Stomach (tissue), 9 donors: Measurements from ENCODE around the gene CUX1. TPM values are rescaled to one million over a fixed set of nuclear protein-coding genes. Genes with fewer than 3 reads are reported as not detected.

Source experiments
- DNase-seq, 2 donors: peaks; one replicate each; pipeline versions ENCODE4 v3.0.0 to v3.0.0-alpha.2; 2013 to 2019
- H3K27ac ChIP-seq, 5 donors: fragments of 200-600 bp in 4 of 5; sonication (generic) in 4 of 5; one replicate each; pipeline ENCODE4 v1.5.1; 2013 to 2019; ENCODE audit warnings: mild to moderate bottlenecking in 1 of 5, moderate library complexity in 1 of 5
- H3K27me3 ChIP-seq, 3 donors: fragments of 200-600 bp; sonication (generic); one replicate each; pipeline ENCODE4 v1.5.1; 2017 to 2019; ENCODE audit warnings: mixed run types in 1 of 3
- H3K36me3 ChIP-seq, 4 donors: fragments of 200-600 bp; sonication (generic); 1 replicate in 3 of 4; 2 replicates in 1 of 4; pipeline ENCODE4 v1.5.1; 2016 to 2019
- H3K4me1 ChIP-seq, 4 donors: fragments of 200-600 bp; sonication (generic); one replicate each; pipeline ENCODE4 v1.5.1; 2016 to 2019
- H3K4me3 ChIP-seq, 4 donors: fragments of 200-600 bp; sonication (generic) in 3 of 4; one replicate each; pipeline ENCODE4 v1.5.1; 2016 to 2019; ENCODE audit warnings: mild to moderate bottlenecking in 1 of 4
- H3K9me3 ChIP-seq, 4 donors: fragments of 200-600 bp; sonication (generic); one replicate each; pipeline ENCODE4 v1.5.1; 2016 to 2019
- CTCF ChIP-seq, 7 experiments: fragments of 450-650 bp in 4 of 7; fragments of 200-600 bp in 3 of 7; sonication (generic) in 3 of 7; IDR thresholded peaks; one replicate each; pipeline ENCODE4 v1.5.1; 2016 to 2019; ENCODE audit warnings: antibody characterized with exemption in 7 of 7, control low read depth in 2 of 7, mild to moderate bottlenecking in 1 of 7
- EP300 ChIP-seq: sonication (generic); formaldehyde crosslinking; IDR thresholded peaks from one replicate; pipeline ENCODE4 v1.6.1; 2017; ENCODE audit warnings: antibody characterized with exemption
- POLR2A ChIP-seq, 4 donors: fragments of 450-650 bp; IDR thresholded peaks; one replicate each; pipeline ENCODE4 v1.6.1; 2016; ENCODE audit warnings: antibody characterized with exemption in 4 of 4, control low read depth in 2 of 4, mild to moderate bottlenecking in 1 of 4, moderate library complexity in 1 of 4
- POLR2AphosphoS5 ChIP-seq, 3 donors: sonication (generic); formaldehyde crosslinking; IDR thresholded peaks; one replicate each; pipeline ENCODE4 v1.6.1; 2016; ENCODE audit warnings: antibody characterized with exemption in 3 of 3
- WGBS, 5 donors: extraction: QIAGEN DNeasy Blood & Tissue Kit in 3 of 5; methylation state at CpG; one replicate each; pipeline versions ENCODE4 v1.1.5 to v1.1.7; 2013 to 2018; 5-methylcytosine and 5-hydroxymethylcytosine counted together
- intact Hi-C: fragments of 100-400 bp; cut with DNase I; formaldehyde crosslinking; loops from one replicate; pipeline ENCODE4 v1.15.1; 2023; ENCODE audit warnings: low total_unique reads
- polyA plus RNA-seq, 3 donors: library from polyadenylated mRNA; stranded (reverse); fragments of 200-250 nt; gene quantifications; one replicate each; pipeline ENCODE4 v1.2.3, GENCODE V29; 2013
- total RNA-seq, 5 donors: library from RNA; depleted of rRNA; stranded (reverse); fragments of >200 nt; gene quantifications; one replicate each; pipeline versions ENCODE4 v1.1.0 to v1.2.3, GENCODE V29; 2014 to 2016
- donor health status: healthy with polysubstance abuse.
- donor health status: Bipolar disorder and iron deficiency.
- donor health status: healthy.

The CUX1 gene
- total and polyA plus RNA-seq, 8 donors, result 24.7 to 201 (median 54.7) TPM

- 88 to 93% (median 90%) methylated on average over 17 of the region's 17 CpGs for WGBS, 5 donors
- intact Hi-C loops, result no loop called here
- H3K4me1 ChIP-seq, result no peaks in the 10 kb centered on the region
- H3K27me3 ChIP-seq, result no peaks in the 10 kb centered on the region
- no peak overlapping the region for H3K27ac ChIP-seq
- TF ChIP-seq POLR2A (IDR thresholded peaks at IDR 0.05) (no peak), EP300 (no peak), POLR2AphosphoS5 (IDR thresholded peaks at IDR 0.05) (no peak), CTCF (IDR thresholded peaks at IDR 0.05) (no peak)
- no peak overlapping the region for H3K4me3 ChIP-seq
- no peak for DNase-seq
- no peaks in the 10 kb centered on the region for H3K9me3 ChIP-seq
- peaks cover 25 to 100% (median 95%) of the 10 kb centered on the region in 4 donors for H3K36me3 ChIP-seq
Measured at GRCh38 chr7:102191556-102192379, 374.3 kb downstream of the CUX1 start.

GRCh38 chr7:102192790-102193189 lies 375.4 kb downstream of the CUX1 start:
- WGBS, 5 donors, result 96 to 100% (median 98%) methylated on average over 3 of the region's 3 CpGs
- DNase-seq, result no peak
- TF ChIP-seq CTCF (IDR thresholded peaks at IDR 0.05) (no peak), POLR2AphosphoS5 (IDR thresholded peaks at IDR 0.05) (no peak), POLR2A (IDR thresholded peaks at IDR 0.05) (no peak), EP300 (no peak)
- Histone ChIP-seq H3K36me3 (peaks cover 32 to 100% (median 98%) of the 10 kb centered on the region in 4 donors), H3K4me1 (no peaks in the 10 kb centered on the region), H3K27me3 (no peaks in the 10 kb centered on the region), H3K9me3 (no peaks in the 10 kb centered on the region), H3K4me3 (no peak overlapping the region), H3K27ac (no peak overlapping the region)
- intact Hi-C loops, result no loop called here

- no peak overlapping the region for H3K4me3 ChIP-seq
- H3K27ac ChIP-seq, result no peak overlapping the region
- DNase-seq, result no peak
- no peaks in the 10 kb centered on the region for H3K9me3 ChIP-seq
- H3K27me3 ChIP-seq, result no peaks in the 10 kb centered on the region
- no peaks in the 10 kb centered on the region for H3K4me1 ChIP-seq
- no peak for TF ChIP-seq CTCF (IDR thresholded peaks at IDR 0.05)
- no peak for TF ChIP-seq EP300
- TF ChIP-seq POLR2A (IDR thresholded peaks at IDR 0.05), result no peak
- TF ChIP-seq POLR2AphosphoS5 (IDR thresholded peaks at IDR 0.05), result no peak
- 88 to 97% (median 92%) methylated on average over 8 of the region's 8 CpGs for WGBS, 5 donors
- H3K36me3 ChIP-seq, result peaks cover 37 to 100% (median 100%) of the 10 kb centered on the region in 4 donors
- intact Hi-C loops, result no loop called here
Measured at GRCh38 chr7:102193806-102194205, 376.4 kb downstream of the CUX1 start.

- Histone ChIP-seq H3K36me3 (peaks cover 39 to 100% (median 100%) of the 10 kb centered on the region in 4 donors), H3K27me3 (no peaks in the 10 kb centered on the region), H3K27ac (no peak overlapping the region), H3K4me3 (no peak overlapping the region), H3K4me1 (no peaks in the 10 kb centered on the region), H3K9me3 (no peaks in the 10 kb centered on the region)
- intact Hi-C loops, result no loop called here
- TF ChIP-seq CTCF (IDR thresholded peaks at IDR 0.05) (no peak), EP300 (no peak), POLR2A (IDR thresholded peaks at IDR 0.05) (no peak), POLR2AphosphoS5 (IDR thresholded peaks at IDR 0.05) (no peak)
- no peak for DNase-seq
- 94 to 97% (median 94%) methylated on average over 29 to 34 of the region's 34 CpGs for WGBS, 5 donors
Measured at GRCh38 chr7:102195361-102195760, 377.9 kb downstream of the CUX1 start.
